Dermis microvascular lymphatic vessel endothelial cell (primary cell): ENCODE data around the gene ZFYVE28. TPM values are rescaled to one million over a fixed set of nuclear protein-coding genes. Genes with fewer than 3 reads are reported as not detected.
A peak's percentile ranks its signal among the peaks of the same experiment; 100 is the strongest.

Experiments used
- DNase-seq, 2 donors: peaks; one replicate each; pipeline versions ENCODE4 v3.0.0 to v3.0.0-alpha.2; 2010; ENCODE audit warnings: low read depth in 2 of 2
- total RNA-seq: library from RNA; depleted of rRNA; stranded (reverse); fragments of >200 nt; gene quantifications from 2 replicates; pipeline ENCODE4 v1.2.1, GENCODE V29; 2014

ZFYVE28 gene
- total RNA-seq, 1 donor from 2014 or later: 1.8 TPM

DNA sequence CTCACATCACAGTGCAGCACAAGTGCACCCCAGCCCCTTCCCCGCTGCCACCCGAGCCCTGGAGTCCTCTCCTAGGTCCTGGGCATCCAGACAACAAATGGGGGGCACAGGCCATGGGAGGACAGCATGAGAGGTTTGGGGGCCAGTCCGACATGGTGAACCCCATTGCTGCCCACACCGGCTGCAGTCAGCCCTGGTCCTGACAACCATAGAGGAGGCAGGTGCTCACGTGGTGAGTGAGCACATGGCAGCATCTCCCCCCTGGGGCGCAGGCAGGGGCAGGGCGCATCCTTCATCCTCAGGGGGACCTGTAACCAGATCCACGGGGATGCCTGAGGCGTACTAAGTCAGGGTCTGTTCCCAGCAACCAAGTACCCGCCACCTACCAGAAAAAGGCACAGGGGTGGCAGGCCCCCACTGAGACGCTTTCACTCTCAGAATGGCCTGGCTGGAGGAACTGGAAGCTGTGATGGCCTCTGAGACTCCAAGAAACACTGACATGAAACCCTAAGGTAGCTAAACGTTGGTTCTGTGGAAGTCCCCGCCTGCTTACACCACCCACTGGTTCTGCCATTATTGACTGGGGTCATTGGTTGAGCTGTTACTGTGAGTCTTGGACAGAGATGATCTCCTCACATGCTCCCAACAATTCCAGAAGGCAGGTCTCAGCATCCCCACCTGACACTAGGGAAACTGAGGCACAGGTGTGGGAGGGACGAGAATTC lies 6.5 kb downstream of the ZFYVE28 start:
- no peak for DNase-seq

GRCh38 chr4:2409381-2409783 lies 9.1 kb downstream of the ZFYVE28 start:
- DNase-seq: no peak

- DNase-seq: no peak
Observed at GRCh38 chr4:2408976-2409375, 9.5 kb downstream of the ZFYVE28 start.

DNA sequence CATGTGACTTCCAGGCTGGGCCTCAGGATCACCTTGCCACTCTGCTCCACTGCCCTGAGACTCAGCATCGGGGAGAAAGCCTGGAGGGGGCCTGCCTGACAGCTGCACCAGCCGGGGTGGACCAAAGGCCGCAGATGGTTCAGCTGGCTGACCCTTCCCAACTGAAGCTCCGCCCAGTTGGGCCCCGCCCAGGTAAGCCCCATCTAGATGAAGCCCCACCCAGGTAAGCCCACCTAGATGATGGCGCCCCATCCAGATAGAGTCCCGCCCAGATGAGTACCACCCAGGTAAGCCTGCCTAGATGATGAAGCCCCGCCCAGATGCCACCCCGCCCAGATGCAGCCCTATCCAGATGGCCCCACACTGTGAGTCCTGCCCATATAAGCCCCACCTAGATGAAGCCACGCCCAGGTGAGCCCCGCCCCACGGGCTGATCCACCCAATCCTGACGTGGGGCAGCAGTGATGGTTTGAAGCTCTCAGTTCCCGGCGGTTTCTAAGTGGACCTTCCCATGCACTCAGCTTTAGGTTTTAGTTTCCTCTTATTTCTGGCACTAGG lies 10.0 kb downstream of the ZFYVE28 start:
- DNase-seq: no peak

DNA sequence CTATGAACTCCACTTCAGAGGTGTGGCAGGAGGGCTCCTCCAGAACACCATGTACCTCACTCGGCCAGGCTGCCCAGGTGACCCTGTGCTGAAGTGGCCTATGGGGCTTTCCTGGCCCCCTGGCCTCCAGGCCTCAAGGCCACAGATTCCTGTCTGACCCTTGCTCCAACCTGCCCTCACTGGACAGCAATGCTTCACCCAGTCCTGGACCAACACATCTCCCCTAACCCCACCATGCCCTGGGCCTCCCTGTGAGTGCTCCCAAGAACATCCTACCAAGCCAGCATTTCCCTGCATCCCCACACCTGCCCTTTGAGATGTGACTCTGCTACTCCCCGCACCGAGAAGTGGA lies 10.5 kb downstream of the ZFYVE28 start:
- no peak for DNase-seq

DNA sequence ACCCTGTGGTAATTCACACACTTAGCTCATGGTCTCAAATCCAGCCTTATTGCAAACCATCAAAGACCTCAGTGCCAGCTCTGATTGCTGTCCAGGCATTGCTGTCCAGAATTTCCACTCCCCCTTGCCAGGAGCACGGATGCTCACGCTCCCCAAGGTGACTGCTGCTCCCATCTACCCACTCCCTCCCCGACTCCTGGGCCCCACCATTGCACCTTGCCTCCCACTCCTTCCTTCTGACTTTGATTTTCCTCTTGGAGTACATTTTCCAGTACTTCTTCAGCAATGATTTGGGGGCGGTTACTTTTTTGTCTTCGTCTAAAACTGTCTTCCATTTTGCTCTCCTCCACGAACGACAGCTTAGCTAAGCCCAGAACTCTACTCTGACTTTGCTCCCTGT lies 11.5 kb downstream of the ZFYVE28 start:
- DNase-seq: no peak

- DNase-seq: no peak
Observed at GRCh38 chr4:2406406-2406805, 12.0 kb downstream of the ZFYVE28 start.

- peak; percentile 34 to 62 for DNase-seq
Observed at GRCh38 chr4:2402941-2403340, 15.5 kb downstream of the ZFYVE28 start.

GRCh38 chr4:2402048-2402842 lies 16.2 kb downstream of the ZFYVE28 start:
- DNase-seq: peak in 1 of 2 donors; percentile 29

GRCh38 chr4:2401610-2401983 lies 16.8 kb downstream of the ZFYVE28 start:
- DNase-seq: no peak

DNA sequence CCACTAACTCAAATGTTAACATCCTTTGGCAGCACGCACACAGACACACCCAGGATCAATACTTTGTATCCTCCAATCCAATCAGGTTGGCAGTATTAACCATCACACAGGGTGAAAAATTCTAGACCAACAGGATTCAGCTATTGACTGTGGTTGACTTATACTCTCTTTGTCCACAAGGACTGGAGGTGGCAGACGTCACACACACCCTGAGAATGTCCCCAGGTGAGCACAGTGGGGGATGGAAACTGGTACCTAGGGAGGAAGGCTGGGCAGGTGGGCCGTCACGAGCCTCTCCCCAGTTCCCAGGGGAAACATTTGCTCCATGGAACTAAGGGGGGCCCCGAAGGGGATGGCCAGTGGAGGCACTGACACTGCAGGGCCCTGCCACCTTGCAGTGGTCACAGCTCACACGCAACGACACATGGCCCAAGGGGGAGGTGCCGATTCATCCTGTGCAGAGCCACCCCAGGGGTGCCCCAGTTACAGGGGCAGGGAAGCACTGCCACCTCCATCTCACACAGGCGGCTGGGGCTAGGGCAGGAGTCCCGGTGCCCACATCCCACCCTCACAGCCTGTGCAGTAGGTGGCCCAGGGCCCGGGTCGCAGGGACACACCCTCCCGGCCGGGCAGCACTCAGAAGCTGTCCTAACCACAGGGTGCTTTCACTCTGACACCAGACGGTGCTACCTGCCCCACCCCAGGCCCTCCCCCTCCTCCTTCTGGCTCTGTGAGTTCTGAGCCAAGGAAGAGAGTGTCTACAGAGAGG lies 17.4 kb downstream of the ZFYVE28 start:
- no peak for DNase-seq

DNA sequence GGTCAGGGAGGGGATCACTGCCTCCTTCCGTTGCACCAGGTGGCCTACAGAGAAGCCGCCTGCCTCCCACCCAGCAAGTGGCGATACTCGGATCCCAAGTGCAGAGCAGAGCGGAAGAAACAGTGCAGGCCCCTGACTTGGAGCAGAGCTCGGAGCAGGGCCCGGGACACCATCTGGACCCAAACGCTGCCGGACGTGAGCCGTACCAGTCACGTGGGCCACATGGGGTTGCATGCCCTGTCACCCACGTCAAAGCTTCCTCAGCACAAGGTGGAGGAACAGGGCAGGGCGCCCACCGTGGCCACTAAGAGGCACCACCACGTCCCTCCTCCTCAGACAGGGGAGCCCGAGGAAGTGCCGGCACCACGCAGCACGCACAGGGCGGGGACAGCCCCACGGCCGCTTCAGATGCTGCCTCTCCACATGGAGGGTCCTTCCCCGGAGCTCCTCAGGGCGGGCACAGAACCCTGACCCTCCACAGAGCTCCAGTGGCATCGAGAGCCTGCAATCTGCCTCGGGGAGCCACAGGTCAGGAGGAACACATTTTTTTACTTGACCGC lies 18.7 kb downstream of the ZFYVE28 start:
- DNase-seq: no peak

- no peak for DNase-seq
Observed at GRCh38 chr4:2399216-2399615, 19.2 kb downstream of the ZFYVE28 start.

DNA sequence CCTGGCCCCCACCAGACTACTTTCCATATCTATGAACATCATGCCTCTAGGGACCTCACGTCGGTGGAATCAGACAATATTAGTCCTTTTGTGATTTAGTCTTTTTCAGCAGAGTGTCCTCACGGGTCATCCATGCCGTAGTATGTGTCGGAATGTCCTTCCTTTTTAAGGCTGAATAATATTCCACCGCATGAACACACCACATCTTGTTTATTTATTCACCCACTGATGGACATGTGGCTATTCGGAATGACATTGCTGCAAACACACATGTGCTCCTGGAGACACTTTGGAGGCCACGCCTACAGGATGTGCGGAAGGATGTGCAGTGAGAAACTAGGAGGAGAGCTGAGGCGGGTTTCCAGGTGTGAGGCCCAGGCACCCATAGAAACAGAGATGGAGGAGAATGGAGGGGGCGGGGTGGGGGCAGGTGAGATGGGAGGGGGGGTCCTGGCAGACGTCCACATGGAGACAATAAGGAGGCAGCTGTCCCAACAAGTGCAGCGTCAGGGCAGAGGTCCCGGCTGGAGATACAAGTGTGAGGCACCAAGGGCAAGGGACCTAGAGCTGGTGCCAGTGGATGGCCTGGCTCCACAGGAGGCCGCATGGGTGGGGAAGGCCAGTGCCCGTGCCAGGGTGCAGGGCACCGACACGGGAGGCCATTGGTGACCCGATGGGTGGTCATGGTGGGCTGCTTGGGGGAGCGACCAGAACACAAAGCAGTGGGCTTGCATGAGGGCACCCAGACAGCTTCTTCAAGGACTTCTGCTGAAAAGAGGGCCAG lies 20.7 kb downstream of the ZFYVE28 start:
- no peak for DNase-seq

GRCh38 chr4:2396781-2397368 lies 21.6 kb downstream of the ZFYVE28 start:
- DNase-seq: no peak

DNA sequence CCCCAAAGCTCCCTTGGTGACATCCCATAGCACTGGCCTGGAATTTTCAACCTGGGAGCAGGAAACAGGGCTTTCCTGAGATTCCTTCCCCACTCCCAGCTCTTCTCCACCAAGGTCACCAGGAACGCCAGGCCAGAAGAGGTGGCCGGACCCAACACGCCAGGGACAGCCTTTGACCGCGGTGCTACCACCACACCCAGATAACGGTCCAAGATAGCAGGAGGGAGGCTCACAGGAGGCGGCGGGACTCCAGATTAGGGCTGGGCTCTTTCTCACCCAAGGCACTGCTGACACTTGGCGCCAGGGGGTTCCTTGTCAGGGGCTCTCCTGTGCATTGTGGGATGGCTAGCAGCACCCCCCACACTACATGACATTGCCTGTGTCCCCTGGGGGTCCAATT lies 22.9 kb downstream of the ZFYVE28 start:
- DNase-seq: no peak

DNA sequence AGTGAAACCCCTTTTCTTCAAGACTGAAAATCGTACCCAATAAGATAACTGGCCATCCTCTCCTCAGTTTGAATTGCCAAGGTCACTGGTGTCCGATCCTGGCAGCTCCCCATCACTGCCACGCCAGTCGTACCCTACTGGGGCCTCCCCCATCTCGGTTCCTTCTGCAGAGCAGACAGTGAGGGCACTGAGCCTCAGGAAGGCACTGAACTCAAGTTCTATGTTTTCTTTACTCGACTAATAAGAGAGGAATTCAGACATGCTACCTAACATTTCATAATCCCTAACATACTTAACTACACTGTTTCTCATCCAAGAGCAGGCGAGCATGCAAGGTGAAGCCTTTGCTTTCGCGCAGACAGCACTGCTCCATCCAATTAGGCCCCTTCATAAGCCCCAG lies 23.4 kb downstream of the ZFYVE28 start:
- no peak for DNase-seq

- no peak for DNase-seq
Observed at GRCh38 chr4:2394528-2394927, 23.9 kb downstream of the ZFYVE28 start.

DNA sequence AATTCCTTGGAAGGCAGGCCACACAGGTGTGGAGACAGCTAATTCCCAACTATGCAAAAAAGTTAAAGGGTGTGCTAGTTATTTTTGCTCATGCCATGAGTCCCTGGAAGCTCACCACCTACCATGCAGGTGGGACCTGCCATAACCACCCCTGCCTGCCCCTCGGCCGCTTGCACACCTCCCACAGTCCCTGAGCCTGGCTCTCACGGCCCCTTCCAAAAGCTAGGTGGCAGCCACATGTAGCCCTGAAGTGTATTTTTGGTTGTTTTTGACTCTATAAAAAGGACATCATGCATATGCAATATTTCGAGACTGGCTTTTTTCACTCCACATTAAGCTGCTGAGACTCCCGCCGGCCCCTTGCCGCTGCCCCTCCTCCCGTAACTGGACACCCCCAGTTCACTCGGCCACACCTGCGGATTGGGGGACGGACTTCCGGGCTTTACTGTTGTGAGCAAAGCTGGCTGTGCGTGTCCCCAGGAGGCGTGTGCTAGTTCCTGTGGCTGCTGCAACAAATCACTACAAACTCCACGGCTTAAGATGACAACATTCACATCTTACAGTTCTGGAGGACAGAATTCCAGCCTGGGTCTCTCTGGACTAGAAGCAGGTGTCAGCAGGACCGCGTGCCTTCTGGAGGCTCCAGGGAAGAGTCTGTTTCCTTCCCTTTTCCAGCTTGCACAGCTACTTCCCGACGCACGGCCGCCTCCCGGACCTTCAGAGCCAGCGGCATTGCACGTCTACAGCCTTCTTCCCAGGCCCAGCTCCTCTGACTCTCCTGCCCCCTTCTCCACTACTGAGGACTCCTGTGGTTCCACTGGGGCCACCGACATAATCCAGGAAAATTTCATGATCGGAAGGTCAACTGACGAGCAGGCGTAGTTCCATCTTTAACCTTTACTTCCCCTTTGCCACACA lies 24.8 kb downstream of the ZFYVE28 start:
- peak in 1 of 2 donors; percentile 9 for DNase-seq
